ENCODE data around the gene TMEM132D.
"Not testable (repeated sequence)": the region's sequence is repeated elsewhere in the genome, so short reads cannot be mapped to it uniquely, and the experiment has no call there.

TMEM132D gene

GRCh38 chr12:129550353-129550752, 353.5 kb downstream of the TMEM132D start:
- peaks cover 4% of the 10 kb centered on the region; the same call in 1 of the 2 replicates for H3K9me3 ChIP-seq (ENCODE audit: insufficient read depth, low read depth, low read length)
- no peaks in the 10 kb centered on the region for H3K36me3 ChIP-seq (ENCODE audit: insufficient read depth, low read depth, low read length)
- no peak overlapping the region for H3K27ac ChIP-seq (ENCODE audit: low read length)
- H3K9ac ChIP-seq (ENCODE audit: low read depth, low read length) = no peak overlapping the region
- no peaks in the 10 kb centered on the region for H3K4me1 ChIP-seq (ENCODE audit: insufficient read depth, low read length)
- no peaks in the 10 kb centered on the region for H3K27me3 ChIP-seq (ENCODE audit: insufficient read depth, low read length)
- H3K4me3 ChIP-seq (ENCODE audit: low read length) = no peak overlapping the region

GRCh38 chr12:129549656-129550055, 354.2 kb downstream of the TMEM132D start:
- H3K4me3 ChIP-seq (ENCODE audit: low read length) = no peak overlapping the region
- peaks cover 4% of the 10 kb centered on the region; the same call in 1 of the 2 replicates for H3K9me3 ChIP-seq (ENCODE audit: insufficient read depth, low read depth, low read length)
- no peaks in the 10 kb centered on the region for H3K27me3 ChIP-seq (ENCODE audit: insufficient read depth, low read length)
- no peak overlapping the region for H3K27ac ChIP-seq (ENCODE audit: low read length)
- no peak overlapping the region for H3K9ac ChIP-seq (ENCODE audit: low read depth, low read length)
- H3K36me3 ChIP-seq (ENCODE audit: insufficient read depth, low read depth, low read length) = no peaks in the 10 kb centered on the region
- H3K4me1 ChIP-seq (ENCODE audit: insufficient read depth, low read length) = no peaks in the 10 kb centered on the region

DNA sequence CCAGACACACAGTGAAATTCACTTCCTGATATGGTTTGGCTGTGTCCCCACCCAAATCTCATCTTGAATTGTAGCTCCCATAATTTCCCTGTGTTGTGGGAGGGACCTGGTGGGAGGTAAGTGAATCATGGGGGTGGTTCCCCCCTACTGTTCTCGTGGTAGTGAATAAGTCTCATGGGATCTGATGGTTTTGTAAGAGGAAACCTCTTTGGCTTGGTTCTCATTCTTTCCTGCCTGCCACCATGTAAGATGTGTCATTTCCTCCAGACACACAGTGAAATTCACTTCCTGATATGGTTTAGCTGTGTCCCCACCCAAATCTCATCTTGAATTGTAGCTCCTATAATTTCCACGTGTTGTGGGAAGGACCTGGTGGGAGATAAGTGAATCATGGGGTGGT, 354.8 kb downstream of the TMEM132D start:
- H3K9me3 ChIP-seq (ENCODE audit: insufficient read depth, low read depth, low read length); H3K27ac ChIP-seq (ENCODE audit: low read length); H3K4me1 ChIP-seq (ENCODE audit: insufficient read depth, low read length): not testable (repeated sequence)

DNA sequence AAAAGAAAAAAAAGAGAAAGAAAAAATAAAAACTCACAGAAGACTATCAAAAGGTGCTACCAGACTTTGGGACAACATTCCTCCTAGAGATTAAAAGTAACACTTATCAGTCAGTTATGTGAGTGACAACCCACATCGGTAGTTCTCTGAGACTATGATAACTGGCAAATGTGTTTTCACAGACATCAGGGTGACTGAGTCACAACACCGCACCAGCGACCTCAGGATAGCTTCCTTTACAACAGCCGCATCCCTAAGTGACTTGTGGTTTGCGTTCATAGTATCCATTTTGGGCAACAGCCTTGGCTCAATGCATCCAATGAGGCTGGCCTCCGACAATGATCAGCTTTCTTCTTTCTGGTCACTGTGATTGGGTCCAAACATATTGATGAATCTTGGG, 359.1 kb downstream of the TMEM132D start:
- H3K9me3 ChIP-seq (ENCODE audit: insufficient read depth, low read depth, low read length) = no peaks in the 10 kb centered on the region
- no peak overlapping the region for H3K9ac ChIP-seq (ENCODE audit: low read depth, low read length)
- no peaks in the 10 kb centered on the region for H3K4me1 ChIP-seq (ENCODE audit: insufficient read depth, low read length)
- no peaks in the 10 kb centered on the region for H3K36me3 ChIP-seq (ENCODE audit: insufficient read depth, low read depth, low read length)
- no peak overlapping the region for H3K4me3 ChIP-seq (ENCODE audit: low read length)
- no peaks in the 10 kb centered on the region for H3K27me3 ChIP-seq (ENCODE audit: insufficient read depth, low read length)
- H3K27ac ChIP-seq (ENCODE audit: low read length) = no peak overlapping the region

More for the DNA sequence above, 354.8 kb downstream of the TMEM132D start:
- not testable (repeated sequence) for H3K4me3 ChIP-seq (ENCODE audit: low read length); H3K27me3 ChIP-seq (ENCODE audit: insufficient read depth, low read length); H3K9ac ChIP-seq (ENCODE audit: low read depth, low read length); H3K36me3 ChIP-seq (ENCODE audit: insufficient read depth, low read depth, low read length)

DNA sequence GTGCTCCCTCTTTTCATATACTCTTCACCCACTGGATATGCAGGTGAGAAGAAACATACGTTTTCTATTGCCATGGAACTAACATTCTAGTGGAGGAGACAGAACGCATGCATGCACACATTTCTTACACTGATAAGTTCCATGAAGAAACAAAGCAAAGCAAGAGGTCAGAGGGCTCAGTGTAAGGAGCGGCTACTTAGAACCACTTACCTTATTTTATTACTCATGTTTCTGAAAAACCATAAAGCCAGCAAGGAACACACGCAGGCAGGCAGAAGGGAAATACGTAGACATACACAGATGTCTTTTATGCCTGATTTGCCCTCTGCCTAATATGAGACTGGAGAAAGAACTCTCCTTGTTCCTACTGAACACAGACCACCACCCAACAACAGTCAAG, 362.9 kb downstream of the TMEM132D start:
- no peaks in the 10 kb centered on the region; the same call in 1 of the 2 replicates for H3K9me3 ChIP-seq (ENCODE audit: insufficient read depth, low read depth, low read length)
- H3K27ac ChIP-seq (ENCODE audit: low read length) = no peak overlapping the region
- H3K4me3 ChIP-seq (ENCODE audit: low read length) = no peak overlapping the region
- H3K9ac ChIP-seq (ENCODE audit: low read depth, low read length) = no peak overlapping the region
- H3K27me3 ChIP-seq (ENCODE audit: insufficient read depth, low read length) = no peaks in the 10 kb centered on the region
- H3K36me3 ChIP-seq (ENCODE audit: insufficient read depth, low read depth, low read length) = no peaks in the 10 kb centered on the region
- H3K4me1 ChIP-seq (ENCODE audit: insufficient read depth, low read length) = no peaks in the 10 kb centered on the region

- H3K27me3 ChIP-seq (ENCODE audit: insufficient read depth, low read length) = no peaks in the 10 kb centered on the region
- H3K9me3 ChIP-seq (ENCODE audit: insufficient read depth, low read depth, low read length) = no peaks in the 10 kb centered on the region; the same call in 1 of the 2 replicates
- no peak overlapping the region for H3K27ac ChIP-seq (ENCODE audit: low read length)
- no peaks in the 10 kb centered on the region for H3K4me1 ChIP-seq (ENCODE audit: insufficient read depth, low read length)
- no peaks in the 10 kb centered on the region for H3K36me3 ChIP-seq (ENCODE audit: insufficient read depth, low read depth, low read length)
- no peak overlapping the region for H3K4me3 ChIP-seq (ENCODE audit: low read length)
- H3K9ac ChIP-seq (ENCODE audit: low read depth, low read length) = no peak overlapping the region
Observed at GRCh38 chr12:129540249-129540648, 363.6 kb downstream of the TMEM132D start.

DNA sequence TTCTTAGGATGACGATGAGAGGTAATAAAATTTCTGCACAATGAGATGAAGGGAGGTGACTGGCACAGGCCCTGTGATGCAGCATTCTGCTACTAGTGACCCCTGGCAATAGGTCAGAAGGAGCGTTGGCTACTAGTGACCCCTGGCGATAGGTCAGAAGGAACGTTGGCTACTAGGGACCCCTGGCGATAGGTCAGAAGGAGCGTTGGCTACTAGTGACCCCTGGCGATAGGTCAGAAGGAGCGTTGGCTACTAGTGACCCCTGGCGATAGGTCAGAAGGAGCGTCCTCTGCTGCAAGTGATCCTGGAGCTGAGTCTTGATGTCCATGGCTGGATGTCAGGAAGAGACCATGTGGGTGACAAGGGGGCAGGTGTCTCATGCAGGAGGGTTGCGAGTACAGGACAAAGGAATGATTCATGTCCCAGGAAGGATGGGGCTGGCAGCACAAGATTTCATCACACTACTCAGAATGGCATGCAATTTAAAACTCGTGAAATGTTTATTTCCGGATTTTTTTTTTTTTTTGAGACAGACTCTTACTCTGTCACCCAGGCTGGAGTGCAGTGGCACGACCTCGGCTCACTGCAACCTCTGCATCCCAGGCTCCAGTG, 365.0 kb downstream of the TMEM132D start:
- not testable (repeated sequence) for H3K27me3 ChIP-seq (ENCODE audit: insufficient read depth, low read length); H3K4me1 ChIP-seq (ENCODE audit: insufficient read depth, low read length); H3K27ac ChIP-seq (ENCODE audit: low read length); H3K9me3 ChIP-seq (ENCODE audit: insufficient read depth, low read depth, low read length); H3K36me3 ChIP-seq (ENCODE audit: insufficient read depth, low read depth, low read length); H3K9ac ChIP-seq (ENCODE audit: low read depth, low read length); H3K4me3 ChIP-seq (ENCODE audit: low read length)

GRCh38 chr12:129538137-129538536, 365.7 kb downstream of the TMEM132D start:
- H3K4me3 ChIP-seq (ENCODE audit: low read length) = no peak overlapping the region
- H3K9ac ChIP-seq (ENCODE audit: low read depth, low read length) = no peak overlapping the region
- no peaks in the 10 kb centered on the region for H3K27me3 ChIP-seq (ENCODE audit: insufficient read depth, low read length)
- peaks cover 4% of the 10 kb centered on the region; the same call in 1 of the 2 replicates for H3K4me1 ChIP-seq (ENCODE audit: insufficient read depth, low read length)
- no peaks in the 10 kb centered on the region for H3K36me3 ChIP-seq (ENCODE audit: insufficient read depth, low read depth, low read length)
- H3K9me3 ChIP-seq (ENCODE audit: insufficient read depth, low read depth, low read length) = no peaks in the 10 kb centered on the region; the same call in 1 of the 2 replicates
- H3K27ac ChIP-seq (ENCODE audit: low read length) = no peak overlapping the region

DNA sequence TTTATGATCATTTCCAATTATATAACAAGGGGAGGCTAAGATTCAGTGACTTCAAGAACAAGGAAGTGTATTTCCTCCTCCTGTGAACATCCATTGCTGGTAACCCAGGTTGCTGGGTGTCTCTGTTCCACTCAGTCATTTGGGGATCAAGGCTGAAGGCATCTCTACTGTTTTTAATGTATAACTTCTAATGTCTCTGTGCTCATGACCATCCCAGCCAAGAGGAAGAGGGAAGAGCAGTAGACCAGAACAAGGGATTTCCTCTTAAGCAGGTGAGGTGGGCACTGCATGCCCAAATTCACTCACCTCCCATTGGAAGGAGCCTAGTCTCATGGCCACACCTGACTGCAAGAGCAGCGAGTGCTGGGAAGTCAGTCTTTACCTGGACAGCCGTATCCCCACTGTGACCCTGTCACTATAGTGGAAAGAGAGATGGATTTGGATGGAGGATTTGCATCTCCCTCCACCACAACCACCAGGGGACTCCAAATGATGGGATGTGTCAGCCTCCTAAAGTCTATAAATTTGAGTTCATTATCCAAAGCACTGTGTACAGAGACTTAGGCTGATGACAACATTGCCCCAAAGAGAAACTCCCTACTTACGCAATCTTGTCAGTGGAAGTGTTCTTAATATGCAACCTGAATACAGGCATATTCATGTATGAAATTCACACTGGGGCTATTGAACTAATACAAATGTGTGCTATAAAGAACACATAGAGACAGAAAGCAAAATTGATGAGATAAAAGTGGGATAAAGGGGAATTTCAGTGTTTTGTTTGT, 368.7 kb downstream of the TMEM132D start:
- H3K4me1 ChIP-seq (ENCODE audit: insufficient read depth, low read length) = peaks cover 16% of the 10 kb centered on the region
- H3K36me3 ChIP-seq (ENCODE audit: insufficient read depth, low read depth, low read length) = no peaks in the 10 kb centered on the region
- no peaks in the 10 kb centered on the region; the same call in 1 of the 2 replicates for H3K9me3 ChIP-seq (ENCODE audit: insufficient read depth, low read depth, low read length)
- no peak overlapping the region for H3K27ac ChIP-seq (ENCODE audit: low read length)
- no peak overlapping the region for H3K4me3 ChIP-seq (ENCODE audit: low read length)
- no peak overlapping the region for H3K9ac ChIP-seq (ENCODE audit: low read depth, low read length)
- H3K27me3 ChIP-seq (ENCODE audit: insufficient read depth, low read length) = no peaks in the 10 kb centered on the region

- H3K9ac ChIP-seq (ENCODE audit: low read depth, low read length) = no peak overlapping the region
- H3K4me3 ChIP-seq (ENCODE audit: low read length) = no peak overlapping the region
- no peaks in the 10 kb centered on the region for H3K9me3 ChIP-seq (ENCODE audit: insufficient read depth, low read depth, low read length)
- H3K27me3 ChIP-seq (ENCODE audit: insufficient read depth, low read length) = no peaks in the 10 kb centered on the region
- no peaks in the 10 kb centered on the region for H3K36me3 ChIP-seq (ENCODE audit: insufficient read depth, low read depth, low read length)
- H3K27ac ChIP-seq (ENCODE audit: low read length) = no peak overlapping the region
- peaks cover 16% of the 10 kb centered on the region for H3K4me1 ChIP-seq (ENCODE audit: insufficient read depth, low read length)
Observed at GRCh38 chr12:129532707-129533499, 370.9 kb downstream of the TMEM132D start.

DNA sequence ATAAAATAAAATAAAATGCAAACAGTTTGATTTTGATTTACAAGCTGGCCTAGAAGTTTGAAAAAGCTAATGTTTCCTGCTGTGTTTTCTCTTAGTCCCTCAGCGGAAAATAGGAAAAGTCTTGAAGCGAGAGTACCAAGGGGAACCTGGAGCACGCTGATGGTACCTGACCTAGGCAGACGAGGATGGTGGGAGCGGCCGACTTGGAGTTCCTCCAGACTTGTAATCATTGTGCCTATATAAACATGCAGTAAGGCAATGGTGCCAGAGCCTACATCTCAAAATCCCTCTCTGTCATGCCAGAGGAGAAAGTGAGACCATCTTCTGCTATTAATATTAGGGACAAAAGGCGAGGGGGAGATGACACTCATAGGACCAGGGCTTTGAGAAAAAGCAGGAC, 371.7 kb downstream of the TMEM132D start:
- H3K36me3 ChIP-seq (ENCODE audit: insufficient read depth, low read depth, low read length) = no peaks in the 10 kb centered on the region
- no peak overlapping the region for H3K4me3 ChIP-seq (ENCODE audit: low read length)
- no peaks in the 10 kb centered on the region for H3K27me3 ChIP-seq (ENCODE audit: insufficient read depth, low read length)
- peaks cover 16% of the 10 kb centered on the region for H3K4me1 ChIP-seq (ENCODE audit: insufficient read depth, low read length)
- H3K9ac ChIP-seq (ENCODE audit: low read depth, low read length) = no peak overlapping the region
- no peak overlapping the region for H3K27ac ChIP-seq (ENCODE audit: low read length)
- H3K9me3 ChIP-seq (ENCODE audit: insufficient read depth, low read depth, low read length) = no peaks in the 10 kb centered on the region
